Endothelial cell of umbilical vein (primary cell): Measurements from ENCODE around the gene ADAM23.

Experiments used
- EZH2 ChIP-seq: IDR thresholded peaks from 2 replicates; pipeline ENCODE4 v1.6.1; 2012; ENCODE audit warnings: borderline replicate concordance, low read depth, mild to moderate bottlenecking, moderate library complexity, low read length, inconsistent platforms; ENCODE audit not compliant: severe bottlenecking
- POLR2A ChIP-seq: IDR thresholded peaks from 2 replicates; pipeline ENCODE4 v1.6.1; 2012; ENCODE audit warnings: low read depth, mild to moderate bottlenecking, control low read depth, low read length
- POLR2AphosphoS5 ChIP-seq: IDR thresholded peaks from 2 replicates; pipeline ENCODE4 v1.6.1; 2012; ENCODE audit warnings: low read depth, mild to moderate bottlenecking, control low read depth, low read length, moderate library complexity; ENCODE audit not compliant: insufficient read depth
- TF ChIP-seq, protein P1 (sequence below), 2 donors: IDR thresholded peaks; 1 replicate in 1 of 2; 2 replicates in 1 of 2; pipeline ENCODE4 v1.5.1; 2011; ENCODE audit warnings: low read length in 2 of 2, mild to moderate bottlenecking in 2 of 2, moderate library complexity in 2 of 2, control low read depth in 1 of 2, inconsistent platforms in 1 of 2, low read depth in 1 of 2; ENCODE audit not compliant: insufficient read depth in 1 of 2; ENCODE audit errors: extremely low read depth in 1 of 2

GRCh38 chr2:206562375-206562774, 119.0 kb downstream of the ADAM23 start:
- TF ChIP-seq POLR2A (no peak), POLR2AphosphoS5 (no peak), EZH2 (no peak)
- TF ChIP-seq, protein P1, sequence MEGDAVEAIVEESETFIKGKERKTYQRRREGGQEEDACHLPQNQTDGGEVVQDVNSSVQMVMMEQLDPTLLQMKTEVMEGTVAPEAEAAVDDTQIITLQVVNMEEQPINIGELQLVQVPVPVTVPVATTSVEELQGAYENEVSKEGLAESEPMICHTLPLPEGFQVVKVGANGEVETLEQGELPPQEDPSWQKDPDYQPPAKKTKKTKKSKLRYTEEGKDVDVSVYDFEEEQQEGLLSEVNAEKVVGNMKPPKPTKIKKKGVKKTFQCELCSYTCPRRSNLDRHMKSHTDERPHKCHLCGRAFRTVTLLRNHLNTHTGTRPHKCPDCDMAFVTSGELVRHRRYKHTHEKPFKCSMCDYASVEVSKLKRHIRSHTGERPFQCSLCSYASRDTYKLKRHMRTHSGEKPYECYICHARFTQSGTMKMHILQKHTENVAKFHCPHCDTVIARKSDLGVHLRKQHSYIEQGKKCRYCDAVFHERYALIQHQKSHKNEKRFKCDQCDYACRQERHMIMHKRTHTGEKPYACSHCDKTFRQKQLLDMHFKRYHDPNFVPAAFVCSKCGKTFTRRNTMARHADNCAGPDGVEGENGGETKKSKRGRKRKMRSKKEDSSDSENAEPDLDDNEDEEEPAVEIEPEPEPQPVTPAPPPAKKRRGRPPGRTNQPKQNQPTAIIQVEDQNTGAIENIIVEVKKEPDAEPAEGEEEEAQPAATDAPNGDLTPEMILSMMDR (IDR thresholded peaks at IDR 0.05; ENCODE audit: extremely low read depth in 1 of 2, insufficient read depth in 1 of 2, low read depth in 1 of 2, low read length in 2 of 2), result no peak
